ENCODE results near the gene CPNE9. TPM values are rescaled to one million over a fixed set of nuclear protein-coding genes. Genes with fewer than 3 reads are reported as not detected.

CPNE9 gene
- total RNA-seq, 1 experiment from 2014 or later = not detected

- DNase-seq (ENCODE audit: extremely low read depth, low read depth) = no peak
Measured at GRCh38 chr3:9686703-9687102, 16.9 kb upstream of the CPNE9 start.

GRCh38 chr3:9687514-9687913, 16.1 kb upstream of the CPNE9 start:
- no peak for DNase-seq (ENCODE audit: extremely low read depth, low read depth)

GRCh38 chr3:9688961-9689360, 14.7 kb upstream of the CPNE9 start:
- no peak for DNase-seq (ENCODE audit: extremely low read depth, low read depth)

- DNase-seq (ENCODE audit: extremely low read depth, low read depth) = no peak
Measured at GRCh38 chr3:9689757-9690156, 13.9 kb upstream of the CPNE9 start.

- no peak for DNase-seq (ENCODE audit: extremely low read depth, low read depth)
Measured at GRCh38 chr3:9690451-9691450, 12.9 kb upstream of the CPNE9 start.

- no peak for DNase-seq (ENCODE audit: extremely low read depth, low read depth)
Measured at GRCh38 chr3:9691636-9692035, 12.0 kb upstream of the CPNE9 start.

GRCh38 chr3:9692416-9692815, 11.2 kb upstream of the CPNE9 start:
- no peak for DNase-seq (ENCODE audit: extremely low read depth, low read depth)

- DNase-seq (ENCODE audit: extremely low read depth, low read depth) = no peak
Measured at GRCh38 chr3:9695345-9695744, 8.3 kb upstream of the CPNE9 start.

GRCh38 chr3:9695746-9696145, 7.9 kb upstream of the CPNE9 start:
- no peak for DNase-seq (ENCODE audit: extremely low read depth, low read depth)

- DNase-seq (ENCODE audit: extremely low read depth, low read depth) = no peak
Measured at GRCh38 chr3:9696480-9697220, 7.0 kb upstream of the CPNE9 start.

- no peak for DNase-seq (ENCODE audit: extremely low read depth, low read depth)
Measured at GRCh38 chr3:9697892-9698291, 5.7 kb upstream of the CPNE9 start.

- no peak for DNase-seq (ENCODE audit: extremely low read depth, low read depth)
Measured at GRCh38 chr3:9698293-9698692, 5.3 kb upstream of the CPNE9 start.

- DNase-seq (ENCODE audit: extremely low read depth, low read depth) = no peak
Measured at GRCh38 chr3:9700536-9700935, 3.1 kb upstream of the CPNE9 start.

- DNase-seq (ENCODE audit: extremely low read depth, low read depth) = no peak
Measured at GRCh38 chr3:9701006-9701405, 2.6 kb upstream of the CPNE9 start.

- DNase-seq (ENCODE audit: extremely low read depth, low read depth) = no peak
Measured at GRCh38 chr3:9701711-9702110, 1.9 kb upstream of the CPNE9 start.

GRCh38 chr3:9703240-9703639, 393 bp upstream of the CPNE9 start:
- no peak for DNase-seq (ENCODE audit: extremely low read depth, low read depth)

GRCh38 chr3:9704347-9705322, 1.0 kb downstream of the CPNE9 start:
- DNase-seq (ENCODE audit: extremely low read depth, low read depth) = no peak

GRCh38 chr3:9710174-9710739, 6.6 kb downstream of the CPNE9 start:
- DNase-seq (ENCODE audit: extremely low read depth, low read depth) = no peak

GRCh38 chr3:9712415-9712814, 8.8 kb downstream of the CPNE9 start:
- no peak for DNase-seq (ENCODE audit: extremely low read depth, low read depth)

- no peak for DNase-seq (ENCODE audit: extremely low read depth, low read depth)
Measured at GRCh38 chr3:9713142-9713541, 9.5 kb downstream of the CPNE9 start.
